ENCODE data around the gene RETNLB. TPM values are rescaled to one million over a fixed set of nuclear protein-coding genes. Genes with fewer than 3 reads are reported as not detected.

RETNLB gene
- total and polyA plus RNA-seq, 2 donors (not counting 1 experiment from before 2014, with no cell fraction given) = not detected

GRCh38 chr3:108779496-108779895 lies 22.3 kb upstream of the RETNLB start:
- H3K9me3 ChIP-seq (ENCODE audit: control extremely low read depth in 1 of 3, control insufficient read depth in 2 of 3, insufficient read depth in 1 of 3, low read length in 2 of 3) = peaks cover 0 to 3% (median 0%) of the 10 kb centered on the region in 3 donors
- DNase-seq (no peak), ATAC-seq (ENCODE audit: low read depth) (no peak)
- H3K4me1 ChIP-seq (ENCODE audit: control insufficient read depth in 2 of 2, insufficient read depth in 2 of 2, low read length in 2 of 2) = no peaks in the 10 kb centered on the region
- H3K4me3 ChIP-seq (ENCODE audit: control extremely low read depth in 1 of 5, extremely low read depth in 1 of 5, insufficient read depth in 1 of 5, low read depth in 2 of 5, low read length in 4 of 5) = no peak overlapping the region
- intact Hi-C loops (cut with micrococcal nuclease) = no loop called here
- TF ChIP-seq EZH2 (IDR thresholded peaks at IDR 0.05; ENCODE audit: borderline replicate concordance, insufficient read depth, low read depth, low read length, poor library complexity, severe bottlenecking) = no peak
- no peak for TF ChIP-seq CTCF (IDR thresholded peaks at IDR 0.05)
- H3K4me2 ChIP-seq (replicated peaks; ENCODE audit: low read depth, low read length, poor library complexity, severe bottlenecking) = no peak overlapping the region
- CTCF ChIA-PET = interaction anchor here (0.6 to 1.2 kb wide), 2 partner anchors 10 to 12 kb away, joined by 3 read pairs; no protein-coding TSS in a partner anchor
- no peaks in the 10 kb centered on the region for H3K9me3 Mint-ChIP-seq (ENCODE audit: insufficient read depth)
- H4K20me1 ChIP-seq (ENCODE audit: control insufficient read depth, insufficient read depth, low read length, poor library complexity, severe bottlenecking) = no peaks in the 10 kb centered on the region
- no peak overlapping the region for H3K4me3 Mint-ChIP-seq
- no peaks in the 10 kb centered on the region for H3K4me1 Mint-ChIP-seq
- no peaks in the 10 kb centered on the region for H3K79me2 ChIP-seq (ENCODE audit: control insufficient read depth, insufficient read depth, low read length)
- H3K27me3 ChIP-seq (replicated peaks in 1 of 4; ENCODE audit: control extremely low read depth in 1 of 4, control insufficient read depth in 3 of 4, insufficient read depth in 4 of 4, low read length in 3 of 4) = no peaks in the 10 kb centered on the region
- H3K27ac Mint-ChIP-seq = no peak overlapping the region
- POLR2A ChIA-PET = no interaction called here
- no peak overlapping the region for H3K9ac ChIP-seq (ENCODE audit: low read length)
- no peak overlapping the region for H2AFZ ChIP-seq (ENCODE audit: insufficient read depth, low read depth, low read length, poor library complexity, severe bottlenecking)
- 100% methylated on average over 1 of the region's 3 CpGs for WGBS (ENCODE audit: insufficient coverage)
- H3K36me3 ChIP-seq (replicated peaks in 1 of 2; ENCODE audit: control extremely low read depth in 1 of 2, control insufficient read depth in 1 of 2, extremely low read depth in 1 of 2, insufficient read depth in 2 of 2, low read length in 1 of 2) = no peaks in the 10 kb centered on the region
- peaks cover 13% of the 10 kb centered on the region for H3K27me3 Mint-ChIP-seq
- H3K27ac ChIP-seq (ENCODE audit: low read length in 2 of 2) = no peak overlapping the region

- Histone ChIP-seq H3K36me3 (replicated peaks in 1 of 2; ENCODE audit: control extremely low read depth in 1 of 2, control insufficient read depth in 1 of 2, extremely low read depth in 1 of 2, insufficient read depth in 2 of 2, low read length in 1 of 2) (no peaks in the 10 kb centered on the region), H2AFZ (ENCODE audit: insufficient read depth, low read depth, low read length, poor library complexity, severe bottlenecking) (no peak overlapping the region), H3K9me3 (ENCODE audit: control extremely low read depth in 1 of 3, control insufficient read depth in 2 of 3, insufficient read depth in 1 of 3, low read length in 2 of 3) (no peaks in the 10 kb centered on the region), H4K20me1 (ENCODE audit: control insufficient read depth, insufficient read depth, low read length, poor library complexity, severe bottlenecking) (no peaks in the 10 kb centered on the region), H3K4me1 (ENCODE audit: control insufficient read depth in 2 of 2, insufficient read depth in 2 of 2, low read length in 2 of 2) (no peaks in the 10 kb centered on the region), H3K4me3 (ENCODE audit: control extremely low read depth in 1 of 5, extremely low read depth in 1 of 5, insufficient read depth in 1 of 5, low read depth in 2 of 5, low read length in 4 of 5) (no peak overlapping the region), H3K4me2 (replicated peaks; ENCODE audit: low read depth, low read length, poor library complexity, severe bottlenecking) (no peak overlapping the region), H3K79me2 (ENCODE audit: control insufficient read depth, insufficient read depth, low read length) (no peaks in the 10 kb centered on the region), H3K27ac (ENCODE audit: low read length in 2 of 2) (no peak overlapping the region), H3K27me3 (replicated peaks in 1 of 4; ENCODE audit: control extremely low read depth in 1 of 4, control insufficient read depth in 3 of 4, insufficient read depth in 4 of 4, low read length in 3 of 4) (no peaks in the 10 kb centered on the region), H3K9ac (ENCODE audit: low read length) (no peak overlapping the region)
- H3K27ac Mint-ChIP-seq = no peak overlapping the region
- ATAC-seq (ENCODE audit: low read depth) (no peak), DNase-seq (no peak)
- intact Hi-C loops (cut with micrococcal nuclease) = no loop called here
- ChIA-PET CTCF (no interaction called here), POLR2A (no interaction called here)
- H3K4me1 Mint-ChIP-seq = no peaks in the 10 kb centered on the region
- peaks cover 5% of the 10 kb centered on the region for H3K27me3 Mint-ChIP-seq
- H3K9me3 Mint-ChIP-seq (ENCODE audit: insufficient read depth) = no peaks in the 10 kb centered on the region
- TF ChIP-seq CTCF (IDR thresholded peaks at IDR 0.05) = no peak
- TF ChIP-seq EZH2 (IDR thresholded peaks at IDR 0.05; ENCODE audit: borderline replicate concordance, insufficient read depth, low read depth, low read length, poor library complexity, severe bottlenecking) = no peak
- WGBS (ENCODE audit: insufficient coverage) = no CpG with 5 or more reads among the region's 1 CpG
- H3K4me3 Mint-ChIP-seq = no peak overlapping the region
These were observed 18.4 kb upstream of the RETNLB start for GRCh38 chr3:108775649-108776048.

Measured in B cell (primary cell).